Measurements from ENCODE around the gene STEAP2. TPM values are rescaled to one million over a fixed set of nuclear protein-coding genes. Genes with fewer than 3 reads are reported as not detected.

The STEAP2 gene
- 5.1 and 8.7 TPM in 2 replicates for total RNA-seq

GRCh38 chr7:90211391-90212148, at the start of gene STEAP2:
STEAP2 (plus strand) TSS chr7:90211740; CDS start chr7:90225083, 13,343 bp downstream.

GRCh38 chr7:90244909-90245851, 33.6 kb downstream of the STEAP2 start, which contains the start of gene CFAP69:
CFAP69 (plus strand) TSS chr7:90245174; CDS start chr7:90245425, 251 bp downstream.

Other genes starting within 250 kb of the STEAP2 start
- 33.9 and 44.6 TPM in 2 replicates for gene STEAP1, start 57.3 kb upstream of the STEAP2 start, total RNA-seq
- 0.30 and 0.86 TPM in 2 replicates for gene CFAP69, start 33.4 kb downstream of the STEAP2 start, total RNA-seq
- not detected in 2 replicates for gene FAM237B, start 109.6 kb downstream of the STEAP2 start, total RNA-seq
- 12.5 and 19.7 TPM in 2 replicates for gene GTPBP10, start 135.0 kb downstream of the STEAP2 start, total RNA-seq
- gene CLDN12, start 191.7 kb downstream of the STEAP2 start, total RNA-seq: 22.1 and 41.9 TPM in 2 replicates